K562 (cell line): ENCODE results near the gene SAPCD1. TPM values are rescaled to one million over a fixed set of nuclear protein-coding genes. Genes with fewer than 3 reads are reported as not detected.

Experiments
- BRD9 ChIP-seq: fragments of 450-650 bp; IDR thresholded peaks from 2 replicates; pipeline ENCODE4 v1.6.1; 2018; ENCODE audit warnings: low read depth; ENCODE audit not compliant: partially characterized antibody
- CTCFL ChIP-seq: IDR thresholded peaks from 2 replicates; pipeline ENCODE4 v1.6.1; 2011; ENCODE audit warnings: borderline replicate concordance, low read depth, mild to moderate bottlenecking, moderate library complexity, low read length; ENCODE audit not compliant: insufficient read depth, poor library complexity, severe bottlenecking
- ERF ChIP-seq: fragments of 450-650 bp; formaldehyde crosslinking; IDR thresholded peaks from 2 replicates; pipeline ENCODE4 v1.4.0; 2020; ENCODE audit warnings: mild to moderate bottlenecking, mixed read lengths
- ESRRB ChIP-seq: fragments of 250-450 bp; sonication (Bioruptor Pico); IDR thresholded peaks from 2 replicates; pipeline ENCODE4 v1.5.0; 2020; ENCODE audit warnings: mild to moderate bottlenecking, moderate library complexity, borderline replicate concordance
- GTF3C2 ChIP-seq: IDR thresholded peaks from 3 replicates; pipeline ENCODE4 v1.6.1; 2011; ENCODE audit warnings: borderline replicate concordance, mild to moderate bottlenecking, moderate library complexity; ENCODE audit not compliant: insufficient read length; ENCODE audit errors: extremely low read depth
- MLLT1 ChIP-seq, 2 experiments: fragments of 450-650 bp; IDR thresholded peaks; 2 replicates each; pipeline ENCODE4 v1.6.1; 2016
- NR2F6 ChIP-seq: fragments of 450-650 bp; formaldehyde crosslinking; IDR thresholded peaks from 2 replicates; pipeline ENCODE4 v1.4.0; 2020; ENCODE audit warnings: mild to moderate bottlenecking
- POU5F1 ChIP-seq: fragments of 150-350 bp; IDR thresholded peaks from 2 replicates; pipeline ENCODE4 v1.6.1; 2014; ENCODE audit warnings: borderline replicate concordance, low read length, low read depth, mild to moderate bottlenecking; ENCODE audit not compliant: partially characterized antibody
- RBM34 ChIP-seq: fragments of 200-400 bp; formaldehyde crosslinking; IDR thresholded peaks from 2 replicates; pipeline ENCODE4 v1.6.1; 2018; ENCODE audit warnings: low read length, borderline replicate concordance; ENCODE audit not compliant: insufficient read depth
- RREB1 ChIP-seq: fragments of 250-450 bp; sonication (Bioruptor Pico); IDR thresholded peaks from 2 replicates; pipeline ENCODE4 v1.4.0; 2020
- TARDBP ChIP-seq: fragments of 450-650 bp; IDR thresholded peaks from 2 replicates; pipeline ENCODE4 v1.6.1; 2016
- ZNF41 ChIP-seq: fragments of 250-450 bp; sonication (Bioruptor Pico); conservative IDR thresholded peaks from 2 replicates; pipeline ENCODE4 v1.4.0; 2020; ENCODE audit warnings: mild to moderate bottlenecking
- ZSCAN32 ChIP-seq: fragments of 450-650 bp; formaldehyde crosslinking; IDR thresholded peaks from 2 replicates; pipeline ENCODE4 v1.4.0; 2020; ENCODE audit warnings: mild to moderate bottlenecking, moderate library complexity
- polyA plus RNA-seq, 8 experiments: library from polyadenylated mRNA; depleted of rRNA in 4 of 8; stranded (reverse) in 5 of 8; unstranded in 3 of 8; fragments of >200 nt; fragmentation: Nextera tagmentation in 2 of 8; fragmentation: Illumina TruSeq in 1 of 8; extraction: Ambion mirVana in 2 of 8; extraction: Trizol in 1 of 8; gene quantifications; 2 replicates each; pipeline versions ENCODE4 v1.2.1 to v1.2.3, GENCODE V29; 2011 to 2014; ENCODE audit warnings: inconsistent platforms in 1 of 8, missing spikeins in 1 of 8
- total RNA-seq, 7 experiments: library from RNA; depleted of rRNA in 6 of 7; stranded (reverse); fragments of >200 nt in 6 of 7; fragmentation: Illumina TruSeq in 2 of 7; extraction: Trizol in 2 of 7; gene quantifications; 2 replicates each; pipeline versions ENCODE4 v1.2.1 to v1.2.3, GENCODE V29; 2011 to 2021; ENCODE audit warnings: low replicate concordance in 1 of 7

SAPCD1 gene
- total and polyA plus RNA-seq, 9 of the 15 experiments (the other 6 are each of a cell fraction or from before 2014, with no cell fraction given): 2.6 to 30.2 (median 7.4) TPM

- peak; percentile 62; the same call in 1 of the 2 replicates for TF ChIP-seq RREB1 (CRISPR knock-in tag)
- no peak for TF ChIP-seq GTF3C2
- TF ChIP-seq CTCFL: no peak
- no peak for TF ChIP-seq ESRRB (CRISPR knock-in tag)
- no peak for TF ChIP-seq ZNF41 (CRISPR knock-in tag)
- TF ChIP-seq POU5F1: no peak
- TF ChIP-seq NR2F6: no peak
- no peak for TF ChIP-seq MLLT1 (IDR thresholded peaks at IDR 0.05)
- TF ChIP-seq ZSCAN32 (CRISPR knock-in tag): 0 out of 2 replicates have a peak, but pooled peaks have one; percentile 25
- TF ChIP-seq RBM34: no peak
- no peak for TF ChIP-seq TARDBP
- TF ChIP-seq ERF (CRISPR knock-in tag): no peak; the same call in 1 of the 2 replicates
- TF ChIP-seq BRD9: no peak
Observed at GRCh38 chr6:31736768-31737314, 25.6 kb upstream of the SAPCD1 start (continued).
